HCT116 (cell line): ENCODE results near the gene SLC38A9. TPM values are rescaled to one million over a fixed set of nuclear protein-coding genes. Genes with fewer than 3 reads are reported as not detected.

Source experiments
- ATAC-seq: fragments of 200-7000 bp; cut with Tn5 transposase; 2 replicates; pipeline ENCODE4 v1.9.1; 2020; ENCODE audit warnings: mild to moderate bottlenecking, moderate library complexity
- BruUV-seq: library from RNA; stranded (reverse); fragments of 400-500 nt; replicated peaks from 2 replicates; lab custom pipeline; 2021; lab: Mats Ljungman, UMichigan
- CTCF ChIA-PET: fragments of 300-600 bp; sonication (Branson Sonifier 250); formaldehyde crosslinking; loops from one replicate; lab custom pipeline; 2021; ENCODE audit warnings: antibody characterized with exemption; lab: Charles Lee
- POLR2A ChIA-PET: fragments of 300-600, 350-600 bp; sonication (Branson Sonifier 250); formaldehyde crosslinking; loops from one replicate; lab custom pipeline; 2021; ENCODE audit warnings: antibody characterized with exemption; lab: Charles Lee
- RAD21 ChIA-PET, 2 experiments: fragments of 300-600 bp; sonication (Branson Sonifier 250); formaldehyde crosslinking; loops; one replicate each; lab custom pipeline; 2023; ENCODE audit warnings: low total read pairs in 2 of 2; ENCODE audit not compliant: uncharacterized antibody in 2 of 2, unreplicated experiment in 2 of 2, low non-redundant PET in 1 of 2; lab: Charles Lee
- DNase-seq: peaks from one replicate; pipeline ENCODE4 v3.0.0-alpha.2; 2010; ENCODE audit warnings: low read depth, low spot score
- H2AFZ ChIP-seq: fragments of 200-600 bp; shearing (Covaris generic), sonication (generic); 2 replicates; pipeline ENCODE4 v1.6.1; 2017; ENCODE audit warnings: low read depth, mixed run types, mixed read lengths, antibody characterized with exemption, low read length; ENCODE audit not compliant: poor library complexity, severe bottlenecking
- H3K27ac ChIP-seq: 2 replicates; pipeline ENCODE4 v1.5.1; 2012; ENCODE audit warnings: low read depth, low read length
- H3K27me3 ChIP-seq: fragments of 200-600 bp; sonication (generic); 2 replicates; pipeline ENCODE4 v1.6.1; 2016; ENCODE audit warnings: mixed run types, low read length, mixed read lengths; ENCODE audit not compliant: insufficient read depth
- H3K36me3 ChIP-seq, 2 experiments: fragments of 200-500 bp in 1 of 2; fragments of 200-600 bp in 1 of 2; sonication (Bioruptor generic) in 1 of 2; sonication (generic) in 1 of 2; 2 replicates each; pipeline versions ENCODE4 v1.5.1 to v1.6.1; 2014 to 2016; ENCODE audit warnings: low read length in 2 of 2, inconsistent platforms in 1 of 2, mixed read lengths in 1 of 2, mixed run types in 1 of 2; ENCODE audit not compliant: insufficient read depth in 2 of 2, control insufficient read depth in 1 of 2
- H3K4me1 ChIP-seq, 2 experiments: fragments of 200-600 bp in 1 of 2; sonication (generic) in 1 of 2; 2 replicates each; pipeline versions ENCODE4 v1.5.1 to v1.6.1; 2012 to 2017; ENCODE audit warnings: low read length in 2 of 2, inconsistent platforms in 1 of 2, mild to moderate bottlenecking in 1 of 2, mixed read lengths in 1 of 2, mixed run types in 1 of 2, moderate library complexity in 1 of 2; ENCODE audit not compliant: insufficient read depth in 2 of 2, control insufficient read depth in 1 of 2
- H3K4me2 ChIP-seq: fragments of 200-600 bp; sonication (generic); 2 replicates; pipeline ENCODE4 v1.6.1; 2017; ENCODE audit warnings: mixed run types, low read length, mixed read lengths
- H3K4me3 ChIP-seq, 2 experiments: fragments of 200-600 bp in 1 of 2; sonication (generic) in 1 of 2; replicated peaks in 1 of 2; 2 replicates each; pipeline ENCODE4 v1.5.1; 2011 to 2016; ENCODE audit warnings: low read length in 2 of 2, control low read depth in 1 of 2, low read depth in 1 of 2, mild to moderate bottlenecking in 1 of 2, mixed read lengths in 1 of 2, mixed run types in 1 of 2
- H3K79me2 ChIP-seq: fragments of 200-600 bp; sonication (generic); 2 replicates; pipeline ENCODE4 v1.6.1; 2017; ENCODE audit warnings: mild to moderate bottlenecking, mixed run types, low read length, moderate library complexity, mixed read lengths; ENCODE audit not compliant: insufficient read depth
- H3K9ac ChIP-seq: fragments of 200-600 bp; sonication (generic); 2 replicates; pipeline ENCODE4 v1.6.1; 2016; ENCODE audit warnings: low read length, mixed read lengths
- H3K9me2 ChIP-seq: fragments of 200-600 bp; sonication (generic), shearing (Covaris generic); 2 replicates; pipeline ENCODE4 v1.6.1; 2017; ENCODE audit warnings: mixed run types, mild to moderate bottlenecking, moderate library complexity; ENCODE audit not compliant: insufficient read depth
- H3K9me3 ChIP-seq, 2 experiments: fragments of 200-500 bp in 1 of 2; fragments of 200-600 bp in 1 of 2; sonication (Bioruptor generic) in 1 of 2; sonication (generic) in 1 of 2; 2 replicates each; pipeline ENCODE4 v1.6.1; 2014 to 2017; ENCODE audit warnings: low read length in 2 of 2, mixed read lengths in 2 of 2, inconsistent platforms in 1 of 2, low read depth in 1 of 2, mild to moderate bottlenecking in 1 of 2, mixed run types in 1 of 2, moderate library complexity in 1 of 2; ENCODE audit not compliant: control insufficient read depth in 1 of 2, insufficient read depth in 1 of 2
- H4K20me1 ChIP-seq: fragments of 200-600 bp; sonication (generic), shearing (Covaris generic); 2 replicates; pipeline ENCODE4 v1.6.1; 2017; ENCODE audit warnings: mixed run types, mild to moderate bottlenecking, moderate library complexity; ENCODE audit not compliant: insufficient read depth
- CBX3 ChIP-seq: IDR thresholded peaks from 2 replicates; pipeline ENCODE4 v1.6.1; 2012; ENCODE audit warnings: low read depth
- EGR1 ChIP-seq: IDR thresholded peaks from 2 replicates; pipeline ENCODE4 v1.6.1; 2012; ENCODE audit warnings: low read depth
- EZH2 ChIP-seq: fragments of 200-600 bp; sonication (generic); IDR thresholded peaks from 2 replicates; pipeline ENCODE4 v1.6.1; 2017; ENCODE audit warnings: antibody characterized with exemption, mixed run types
- EZH2phosphoT487 ChIP-seq: fragments of 200-600 bp; IDR thresholded peaks from 2 replicates; pipeline ENCODE4 v1.6.1; 2018; ENCODE audit warnings: antibody characterized with exemption, borderline replicate concordance
- JUND ChIP-seq: IDR thresholded peaks from 2 replicates; pipeline ENCODE4 v1.6.1; 2012
- POLR2A ChIP-seq: IDR thresholded peaks from 2 replicates; pipeline ENCODE4 v1.7.0; 2011; ENCODE audit warnings: borderline replicate concordance; ENCODE audit not compliant: insufficient read depth, insufficient read length; ENCODE audit errors: extremely low read depth
- RAD21 ChIP-seq: IDR thresholded peaks from 2 replicates; pipeline ENCODE4 v1.6.1; 2012; ENCODE audit warnings: low read depth, mild to moderate bottlenecking
- SP1 ChIP-seq: IDR thresholded peaks from 2 replicates; pipeline ENCODE4 v1.6.1; 2012; ENCODE audit warnings: low read depth
- TCF7L2 ChIP-seq: IDR thresholded peaks from 2 replicates; pipeline ENCODE4 v1.7.0; 2011; ENCODE audit warnings: borderline replicate concordance, inconsistent platforms; ENCODE audit not compliant: insufficient read depth, insufficient read length; ENCODE audit errors: extremely low read depth
- YY1 ChIP-seq: IDR thresholded peaks from 2 replicates; pipeline ENCODE4 v1.6.1; 2011; ENCODE audit warnings: low read length, low read depth, moderate library complexity, mild to moderate bottlenecking; ENCODE audit not compliant: insufficient replicate concordance; ENCODE audit errors: extremely low read depth
- ZFX ChIP-seq: fragments of 450-650 bp; IDR thresholded peaks from 2 replicates; pipeline ENCODE4 v1.6.1; 2017
- intact Hi-C: fragments of 100-400 bp; cut with micrococcal nuclease; formaldehyde crosslinking; loops from 2 replicates; pipeline ENCODE4 v1.10.0; 2022
- total RNA-seq: library from RNA; stranded (reverse); gene quantifications from one replicate; pipeline ENCODE4 v1.2.1, GENCODE V29; 2021; ENCODE audit not compliant: unreplicated experiment
- TF ChIP-seq, protein P1 (sequence below): IDR thresholded peaks from 2 replicates; pipeline ENCODE4 v1.6.1; 2011; ENCODE audit warnings: mild to moderate bottlenecking, low read length, moderate library complexity; ENCODE audit not compliant: insufficient replicate concordance; ENCODE audit errors: extremely low read depth
- TF ChIP-seq, protein P2 (sequence below): IDR thresholded peaks from 2 replicates; pipeline ENCODE4 v1.6.1; 2012
- TF ChIP-seq, protein P3 (sequence below), 3 experiments: fragments of 200-600 bp in 1 of 3; sonication (generic) in 1 of 3; IDR thresholded peaks in 2 of 3; conservative IDR thresholded peaks in 1 of 3; 2 replicates each; pipeline ENCODE4 v1.5.1; 2012 to 2017; ENCODE audit warnings: low read depth in 2 of 3, low read length in 2 of 3, antibody characterized with exemption in 1 of 3, borderline replicate concordance in 1 of 3, control low read depth in 1 of 3, mild to moderate bottlenecking in 1 of 3, mixed read lengths in 1 of 3, mixed run types in 1 of 3, moderate library complexity in 1 of 3; ENCODE audit not compliant: insufficient read depth in 1 of 3
- TF ChIP-seq, protein P4 (sequence below): IDR thresholded peaks from 2 replicates; pipeline ENCODE4 v1.6.1; 2012
- TF ChIP-seq, protein P5 (sequence below): IDR thresholded peaks from 2 replicates; pipeline ENCODE4 v1.6.1; 2012; ENCODE audit warnings: low read depth

SLC38A9 gene
- total RNA-seq, 1 experiment from 2014 or later = 12.6 TPM

DNA sequence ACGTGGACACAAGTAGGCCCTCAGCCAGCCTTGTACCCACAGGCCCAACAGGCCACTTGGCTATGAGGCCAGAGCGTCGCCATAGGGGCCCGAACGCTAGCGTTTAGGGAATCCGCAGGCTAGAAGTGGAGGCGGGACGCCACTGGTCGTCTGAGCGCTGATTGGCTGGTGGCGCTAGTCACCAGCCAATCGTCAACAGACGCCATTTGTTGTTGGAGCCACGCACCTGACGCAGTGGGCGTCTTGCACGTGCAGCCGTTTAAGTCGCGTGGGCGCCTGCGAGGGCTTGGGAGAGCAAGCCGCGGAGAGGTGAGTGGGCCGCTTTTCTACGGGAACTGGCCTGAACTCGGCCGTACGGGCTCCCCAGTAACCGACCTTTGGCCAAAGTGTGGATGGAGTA lies 25.7 kb upstream of the SLC38A9 start, which contains the start of gene DDX4:
TSS of gene DDX4 (plus strand) at position 269 of the 400 bp plus-strand sequence. CDS start 903 bp downstream, outside the sequence.
- BruUV-seq = no TSS peak
- ChIA-PET CTCF (no interaction called here), RAD21 (no interaction called here), POLR2A (no interaction called here)
- H3K4me3 ChIP-seq = no peak within 1 kb of the TSS
- H4K20me1 ChIP-seq = no peaks in the 10 kb centered on the region
- peaks cover 0 to 4% of the 10 kb centered on the region in 2 experiments; a peak in 2 of 4 replicates for H3K4me1 ChIP-seq
- H3K9ac ChIP-seq = no peak within 1 kb of the TSS
- H3K27me3 ChIP-seq = no peaks in the 10 kb centered on the region
- no peaks in the 10 kb centered on the region for H3K36me3 ChIP-seq
- H3K79me2 ChIP-seq = no peaks in the 10 kb centered on the region
- ATAC-seq (no peak), DNase-seq (no peak)
- H3K4me2 ChIP-seq = no peak within 1 kb of the TSS
- TF ChIP-seq CBX3 (no peak), YY1 (no peak), SP1 (no peak), TCF7L2 (no peak), EZH2 (no peak), POLR2A (no peak), ZFX (no peak), EZH2phosphoT487 (no peak), EGR1 (no peak), RAD21 (no peak), JUND (no peak)
- TF ChIP-seq, protein P1, sequence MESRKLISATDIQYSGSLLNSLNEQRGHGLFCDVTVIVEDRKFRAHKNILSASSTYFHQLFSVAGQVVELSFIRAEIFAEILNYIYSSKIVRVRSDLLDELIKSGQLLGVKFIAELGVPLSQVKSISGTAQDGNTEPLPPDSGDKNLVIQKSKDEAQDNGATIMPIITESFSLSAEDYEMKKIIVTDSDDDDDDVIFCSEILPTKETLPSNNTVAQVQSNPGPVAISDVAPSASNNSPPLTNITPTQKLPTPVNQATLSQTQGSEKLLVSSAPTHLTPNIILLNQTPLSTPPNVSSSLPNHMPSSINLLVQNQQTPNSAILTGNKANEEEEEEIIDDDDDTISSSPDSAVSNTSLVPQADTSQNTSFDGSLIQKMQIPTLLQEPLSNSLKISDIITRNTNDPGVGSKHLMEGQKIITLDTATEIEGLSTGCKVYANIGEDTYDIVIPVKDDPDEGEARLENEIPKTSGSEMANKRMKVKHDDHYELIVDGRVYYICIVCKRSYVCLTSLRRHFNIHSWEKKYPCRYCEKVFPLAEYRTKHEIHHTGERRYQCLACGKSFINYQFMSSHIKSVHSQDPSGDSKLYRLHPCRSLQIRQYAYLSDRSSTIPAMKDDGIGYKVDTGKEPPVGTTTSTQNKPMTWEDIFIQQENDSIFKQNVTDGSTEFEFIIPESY = no peak
- TF ChIP-seq, protein P2, sequence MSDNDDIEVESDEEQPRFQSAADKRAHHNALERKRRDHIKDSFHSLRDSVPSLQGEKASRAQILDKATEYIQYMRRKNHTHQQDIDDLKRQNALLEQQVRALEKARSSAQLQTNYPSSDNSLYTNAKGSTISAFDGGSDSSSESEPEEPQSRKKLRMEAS = no peak
- TF ChIP-seq, protein P3, sequence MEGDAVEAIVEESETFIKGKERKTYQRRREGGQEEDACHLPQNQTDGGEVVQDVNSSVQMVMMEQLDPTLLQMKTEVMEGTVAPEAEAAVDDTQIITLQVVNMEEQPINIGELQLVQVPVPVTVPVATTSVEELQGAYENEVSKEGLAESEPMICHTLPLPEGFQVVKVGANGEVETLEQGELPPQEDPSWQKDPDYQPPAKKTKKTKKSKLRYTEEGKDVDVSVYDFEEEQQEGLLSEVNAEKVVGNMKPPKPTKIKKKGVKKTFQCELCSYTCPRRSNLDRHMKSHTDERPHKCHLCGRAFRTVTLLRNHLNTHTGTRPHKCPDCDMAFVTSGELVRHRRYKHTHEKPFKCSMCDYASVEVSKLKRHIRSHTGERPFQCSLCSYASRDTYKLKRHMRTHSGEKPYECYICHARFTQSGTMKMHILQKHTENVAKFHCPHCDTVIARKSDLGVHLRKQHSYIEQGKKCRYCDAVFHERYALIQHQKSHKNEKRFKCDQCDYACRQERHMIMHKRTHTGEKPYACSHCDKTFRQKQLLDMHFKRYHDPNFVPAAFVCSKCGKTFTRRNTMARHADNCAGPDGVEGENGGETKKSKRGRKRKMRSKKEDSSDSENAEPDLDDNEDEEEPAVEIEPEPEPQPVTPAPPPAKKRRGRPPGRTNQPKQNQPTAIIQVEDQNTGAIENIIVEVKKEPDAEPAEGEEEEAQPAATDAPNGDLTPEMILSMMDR (IDR thresholded peaks at IDR 0.05 in 2 of 3, conservative IDR thresholded peaks at IDR 0.05 in 1 of 3; ENCODE audit: borderline replicate concordance in 1 of 3, insufficient read depth in 1 of 3, low read depth in 2 of 3, low read length in 2 of 3) = no peak
- TF ChIP-seq, protein P4, sequence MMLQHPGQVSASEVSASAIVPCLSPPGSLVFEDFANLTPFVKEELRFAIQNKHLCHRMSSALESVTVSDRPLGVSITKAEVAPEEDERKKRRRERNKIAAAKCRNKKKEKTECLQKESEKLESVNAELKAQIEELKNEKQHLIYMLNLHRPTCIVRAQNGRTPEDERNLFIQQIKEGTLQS = no peak
- TF ChIP-seq, protein P5, sequence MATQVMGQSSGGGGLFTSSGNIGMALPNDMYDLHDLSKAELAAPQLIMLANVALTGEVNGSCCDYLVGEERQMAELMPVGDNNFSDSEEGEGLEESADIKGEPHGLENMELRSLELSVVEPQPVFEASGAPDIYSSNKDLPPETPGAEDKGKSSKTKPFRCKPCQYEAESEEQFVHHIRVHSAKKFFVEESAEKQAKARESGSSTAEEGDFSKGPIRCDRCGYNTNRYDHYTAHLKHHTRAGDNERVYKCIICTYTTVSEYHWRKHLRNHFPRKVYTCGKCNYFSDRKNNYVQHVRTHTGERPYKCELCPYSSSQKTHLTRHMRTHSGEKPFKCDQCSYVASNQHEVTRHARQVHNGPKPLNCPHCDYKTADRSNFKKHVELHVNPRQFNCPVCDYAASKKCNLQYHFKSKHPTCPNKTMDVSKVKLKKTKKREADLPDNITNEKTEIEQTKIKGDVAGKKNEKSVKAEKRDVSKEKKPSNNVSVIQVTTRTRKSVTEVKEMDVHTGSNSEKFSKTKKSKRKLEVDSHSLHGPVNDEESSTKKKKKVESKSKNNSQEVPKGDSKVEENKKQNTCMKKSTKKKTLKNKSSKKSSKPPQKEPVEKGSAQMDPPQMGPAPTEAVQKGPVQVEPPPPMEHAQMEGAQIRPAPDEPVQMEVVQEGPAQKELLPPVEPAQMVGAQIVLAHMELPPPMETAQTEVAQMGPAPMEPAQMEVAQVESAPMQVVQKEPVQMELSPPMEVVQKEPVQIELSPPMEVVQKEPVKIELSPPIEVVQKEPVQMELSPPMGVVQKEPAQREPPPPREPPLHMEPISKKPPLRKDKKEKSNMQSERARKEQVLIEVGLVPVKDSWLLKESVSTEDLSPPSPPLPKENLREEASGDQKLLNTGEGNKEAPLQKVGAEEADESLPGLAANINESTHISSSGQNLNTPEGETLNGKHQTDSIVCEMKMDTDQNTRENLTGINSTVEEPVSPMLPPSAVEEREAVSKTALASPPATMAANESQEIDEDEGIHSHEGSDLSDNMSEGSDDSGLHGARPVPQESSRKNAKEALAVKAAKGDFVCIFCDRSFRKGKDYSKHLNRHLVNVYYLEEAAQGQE = no peak
- intact Hi-C loops = no loop called here
- no peaks in the 10 kb centered on the region for H3K9me3 ChIP-seq
- no peak within 1 kb of the TSS for H3K27ac ChIP-seq
- H3K9me2 ChIP-seq = no peaks in the 10 kb centered on the region
- no peak within 1 kb of the TSS for H2AFZ ChIP-seq
